ENCODE measurements around the gene ENTREP1. TPM values are rescaled to one million over a fixed set of nuclear protein-coding genes. Genes with fewer than 3 reads are reported as not detected.
A peak's percentile ranks its signal among the peaks of the same experiment; 100 is the strongest.
"Not testable (repeated sequence)": the region's sequence is repeated elsewhere in the genome, so short reads cannot be mapped to it uniquely, and the experiment has no call there.

The ENTREP1 gene
- polyA plus RNA-seq, 1 experiment: 0.02 TPM

DNA sequence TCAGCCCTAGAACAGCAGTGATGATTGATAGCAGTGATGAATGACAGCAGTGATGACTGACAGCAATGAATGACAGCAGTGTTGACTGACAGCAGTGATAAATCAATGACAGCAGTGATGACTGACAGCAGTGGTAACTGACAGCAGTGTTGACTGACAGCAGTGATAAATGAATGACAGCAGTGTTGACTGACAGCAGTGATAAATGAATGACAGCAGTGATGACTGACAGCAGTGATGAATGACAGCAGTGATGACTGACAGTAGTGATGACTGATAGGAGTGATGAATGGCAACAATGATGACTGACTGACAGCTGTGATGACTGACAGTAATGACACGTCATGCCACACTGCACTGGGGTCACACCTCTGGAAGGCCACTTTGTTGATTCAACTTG, 106.8 kb downstream of the ENTREP1 start:
- ChIA-PET CTCF (interaction anchor here (1.0 to 2.5 kb wide), 4 partner anchors 8 to 456 kb away, joined by 3 to 21 read pairs (median 3); no protein-coding TSS in a partner anchor), POLR2A (no interaction called here)
- Histone ChIP-seq H3K27me3 (ENCODE audit: control insufficient read depth, insufficient read depth, low read length) (no peaks in the 10 kb centered on the region), H3K4me3 (ENCODE audit: low read depth, low read length) (no peak overlapping the region), H3K36me3 (ENCODE audit: control insufficient read depth, insufficient read depth, low read length) (no peaks in the 10 kb centered on the region; the same call in 1 of the 2 replicates)
- no peak for DNase-seq (ENCODE audit: low read depth)
- TF ChIP-seq, protein P1, sequence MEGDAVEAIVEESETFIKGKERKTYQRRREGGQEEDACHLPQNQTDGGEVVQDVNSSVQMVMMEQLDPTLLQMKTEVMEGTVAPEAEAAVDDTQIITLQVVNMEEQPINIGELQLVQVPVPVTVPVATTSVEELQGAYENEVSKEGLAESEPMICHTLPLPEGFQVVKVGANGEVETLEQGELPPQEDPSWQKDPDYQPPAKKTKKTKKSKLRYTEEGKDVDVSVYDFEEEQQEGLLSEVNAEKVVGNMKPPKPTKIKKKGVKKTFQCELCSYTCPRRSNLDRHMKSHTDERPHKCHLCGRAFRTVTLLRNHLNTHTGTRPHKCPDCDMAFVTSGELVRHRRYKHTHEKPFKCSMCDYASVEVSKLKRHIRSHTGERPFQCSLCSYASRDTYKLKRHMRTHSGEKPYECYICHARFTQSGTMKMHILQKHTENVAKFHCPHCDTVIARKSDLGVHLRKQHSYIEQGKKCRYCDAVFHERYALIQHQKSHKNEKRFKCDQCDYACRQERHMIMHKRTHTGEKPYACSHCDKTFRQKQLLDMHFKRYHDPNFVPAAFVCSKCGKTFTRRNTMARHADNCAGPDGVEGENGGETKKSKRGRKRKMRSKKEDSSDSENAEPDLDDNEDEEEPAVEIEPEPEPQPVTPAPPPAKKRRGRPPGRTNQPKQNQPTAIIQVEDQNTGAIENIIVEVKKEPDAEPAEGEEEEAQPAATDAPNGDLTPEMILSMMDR (IDR thresholded peaks at IDR 0.05; ENCODE audit: insufficient read depth, low read depth, low read length): no peak

DNA sequence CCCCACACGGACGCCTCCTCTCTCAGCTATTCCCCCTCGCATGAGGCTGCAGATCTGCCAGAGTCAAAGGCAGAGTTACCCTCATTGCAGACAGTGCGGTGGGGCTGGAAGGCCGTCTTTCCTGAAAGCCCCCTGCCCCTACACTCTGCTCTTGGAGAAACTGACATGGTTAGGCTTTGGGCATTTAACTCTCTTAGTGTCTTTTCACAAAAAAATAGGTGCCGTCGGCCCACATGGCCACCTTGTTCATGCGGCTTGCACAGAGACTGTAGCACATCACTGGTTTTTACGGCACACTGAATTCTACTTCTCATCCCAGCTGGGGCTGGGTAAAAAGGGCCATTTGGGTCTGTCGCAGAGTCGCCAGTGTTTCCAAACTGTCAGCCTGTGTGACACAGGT, 107.6 kb downstream of the ENTREP1 start:
- no peak for DNase-seq (ENCODE audit: low read depth)
- ChIA-PET CTCF (interaction anchor here (1.1 to 2.5 kb wide), 3 partner anchors 9 to 455 kb away, joined by 3 to 21 read pairs (median 3); no protein-coding TSS in a partner anchor), POLR2A (no interaction called here)
- TF ChIP-seq, protein P1 (IDR thresholded peaks at IDR 0.05; ENCODE audit: insufficient read depth, low read depth, low read length): no peak
- Histone ChIP-seq H3K27me3 (ENCODE audit: control insufficient read depth, insufficient read depth, low read length) (no peaks in the 10 kb centered on the region), H3K4me3 (ENCODE audit: low read depth, low read length) (no peak overlapping the region), H3K36me3 (ENCODE audit: control insufficient read depth, insufficient read depth, low read length) (no peaks in the 10 kb centered on the region; the same call in 1 of the 2 replicates)

DNA sequence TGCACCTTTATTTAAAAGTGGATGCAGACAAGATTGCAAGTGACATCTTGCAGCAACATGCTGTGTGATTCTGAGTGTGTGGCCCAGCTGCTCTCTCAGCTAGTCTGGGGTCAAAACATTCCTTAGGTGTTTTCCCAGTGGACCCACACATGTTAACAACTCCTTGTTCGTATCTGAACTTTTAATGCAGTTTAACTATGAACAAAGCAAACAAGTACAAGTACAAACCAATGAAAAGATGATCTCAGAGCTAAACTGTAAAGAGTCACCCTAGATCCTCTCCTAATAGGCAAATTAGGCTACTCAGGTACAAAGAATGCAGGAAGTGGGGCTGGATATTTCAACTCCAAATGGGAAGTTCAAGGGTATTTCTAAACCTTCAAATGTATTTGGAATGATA, 108.4 kb downstream of the ENTREP1 start:
- H3K4me3 ChIP-seq (ENCODE audit: low read depth, low read length): no peak overlapping the region
- no peaks in the 10 kb centered on the region for H3K27me3 ChIP-seq (ENCODE audit: control insufficient read depth, insufficient read depth, low read length)
- TF ChIP-seq, protein P1 (IDR thresholded peaks at IDR 0.05; ENCODE audit: insufficient read depth, low read depth, low read length): no peak
- ChIA-PET CTCF (interaction anchor here (2.5 kb wide), 1 partner anchor 12 kb away, joined by 21 read pairs; no protein-coding TSS in a partner anchor), POLR2A (no interaction called here)
- DNase-seq (ENCODE audit: low read depth): peak; percentile 9
- no peaks in the 10 kb centered on the region; the same call in 1 of the 2 replicates for H3K36me3 ChIP-seq (ENCODE audit: control insufficient read depth, insufficient read depth, low read length)

DNA sequence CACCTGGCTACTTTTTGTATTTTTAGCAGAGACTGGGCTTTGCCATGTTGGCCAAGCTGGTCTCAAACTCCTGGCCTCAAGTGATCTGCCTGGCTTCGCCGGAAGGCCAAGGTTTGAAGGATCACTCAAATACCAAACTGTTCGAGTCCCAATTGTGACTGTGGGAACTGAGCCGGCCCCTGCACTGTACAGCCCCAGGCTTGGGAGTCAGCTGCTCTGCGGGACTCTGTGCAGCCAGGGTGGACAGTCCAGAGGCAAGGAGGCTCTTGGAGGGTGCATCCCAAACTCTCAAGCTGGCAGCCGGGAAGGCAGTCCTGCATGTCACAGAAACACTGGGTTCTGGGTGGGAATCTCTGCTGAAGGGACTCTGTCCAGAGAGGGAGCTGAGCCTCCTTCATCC, 109.0 kb downstream of the ENTREP1 start:
- DNase-seq (ENCODE audit: low read depth): no peak
- H3K27me3 ChIP-seq (ENCODE audit: control insufficient read depth, insufficient read depth, low read length): no peaks in the 10 kb centered on the region
- no peak overlapping the region for H3K4me3 ChIP-seq (ENCODE audit: low read depth, low read length)
- ChIA-PET POLR2A (no interaction called here), CTCF (interaction anchor here (2.5 kb wide), 1 partner anchor 13 kb away, joined by 21 read pairs; no protein-coding TSS in a partner anchor)
- H3K36me3 ChIP-seq (ENCODE audit: control insufficient read depth, insufficient read depth, low read length): no peaks in the 10 kb centered on the region; the same call in 1 of the 2 replicates
- TF ChIP-seq, protein P1 (IDR thresholded peaks at IDR 0.05; ENCODE audit: insufficient read depth, low read depth, low read length): no peak

DNA sequence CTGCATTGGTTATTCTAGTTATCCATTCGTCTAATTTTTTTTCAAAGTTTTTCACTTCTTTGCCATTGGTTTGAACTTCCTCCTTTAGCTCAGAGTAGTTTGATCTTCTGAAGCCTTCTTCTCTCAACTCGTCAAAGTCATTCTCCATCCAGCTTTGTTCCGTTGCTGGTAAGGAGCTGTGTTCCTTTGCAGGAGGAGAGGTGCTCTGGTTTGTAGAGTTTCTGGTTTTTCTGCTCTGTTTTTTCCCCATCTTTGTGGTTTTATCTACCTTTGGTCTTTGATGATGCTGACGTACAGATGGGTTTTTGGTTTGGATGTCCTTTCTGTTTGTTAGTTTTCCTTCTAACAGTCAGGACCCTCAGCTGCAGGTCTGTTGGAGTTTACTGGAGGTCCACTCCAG, 114.6 kb downstream of the ENTREP1 start:
- H3K4me3 ChIP-seq (ENCODE audit: low read depth, low read length); DNase-seq (ENCODE audit: low read depth); POLR2A ChIA-PET; H3K36me3 ChIP-seq (ENCODE audit: control insufficient read depth, insufficient read depth, low read length); H3K27me3 ChIP-seq (ENCODE audit: control insufficient read depth, insufficient read depth, low read length): not testable (repeated sequence)
- CTCF ChIA-PET: interaction anchor here (0.6 kb wide), 1 partner anchor 24 kb away, joined by 3 read pairs; no protein-coding TSS in a partner anchor

DNA sequence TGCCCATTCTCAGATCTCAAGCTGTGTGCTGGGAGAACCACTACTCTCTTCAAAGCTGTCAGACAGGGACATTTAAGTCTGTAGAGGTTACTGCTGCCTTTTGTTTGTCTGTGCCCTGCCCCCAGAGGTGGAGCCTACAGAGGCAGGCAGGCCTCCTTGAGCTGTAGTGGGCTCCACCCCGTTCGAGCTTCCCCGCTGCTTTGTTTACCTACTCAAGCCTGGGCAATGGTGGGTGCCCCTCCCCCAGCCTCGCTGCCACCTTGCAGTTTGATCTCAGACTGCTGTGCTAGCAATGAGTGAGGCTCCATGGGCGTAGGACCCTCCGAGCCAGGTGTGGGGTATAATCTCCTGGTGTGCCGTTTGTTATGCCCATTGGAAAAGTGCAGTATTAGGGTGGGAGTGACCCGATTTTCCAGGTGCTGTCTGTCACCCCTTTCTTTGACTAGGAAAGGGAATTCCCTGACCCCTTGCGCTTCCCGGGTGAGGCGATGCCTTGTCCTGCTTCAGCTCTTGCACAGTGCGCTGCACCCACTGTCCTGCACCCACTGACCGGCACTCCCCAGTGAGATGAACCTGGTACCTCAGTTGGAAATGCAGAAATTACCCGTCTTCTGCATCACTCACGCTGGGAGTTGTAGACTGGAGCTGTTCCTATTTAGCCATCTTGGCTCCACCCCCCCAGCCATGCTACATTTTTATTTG, 115.4 kb downstream of the ENTREP1 start:
- CTCF ChIA-PET: interaction anchor here (0.9 kb wide), 1 partner anchor 106 kb away, joined by 3 read pairs; no protein-coding TSS in a partner anchor
- H3K36me3 ChIP-seq (ENCODE audit: control insufficient read depth, insufficient read depth, low read length); H3K27me3 ChIP-seq (ENCODE audit: control insufficient read depth, insufficient read depth, low read length); POLR2A ChIA-PET; H3K4me3 ChIP-seq (ENCODE audit: low read depth, low read length); DNase-seq (ENCODE audit: low read depth): not testable (repeated sequence)

Other genes with a start within 250 kb of the ENTREP1 start
- gene TJP2, start 150.9 kb upstream of the ENTREP1 start, polyA plus RNA-seq (2011; rRNA removed): 5.5 and 5.6 TPM in 2 replicates